ENCODE measurements around the gene TP53INP2.
"Not testable (repeated sequence)": the region's sequence is repeated elsewhere in the genome, so short reads cannot be mapped to it uniquely, and the experiment has no call there.

TP53INP2 gene, protein sequence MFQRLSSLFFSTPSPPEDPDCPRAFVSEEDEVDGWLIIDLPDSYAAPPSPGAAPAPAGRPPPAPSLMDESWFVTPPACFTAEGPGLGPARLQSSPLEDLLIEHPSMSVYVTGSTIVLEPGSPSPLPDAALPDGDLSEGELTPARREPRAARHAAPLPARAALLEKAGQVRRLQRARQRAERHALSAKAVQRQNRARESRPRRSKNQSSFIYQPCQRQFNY

GRCh38 chr20:34704177-34705007 lies at the start of gene TP53INP2:
Gene TP53INP2, plus strand, starts transcription at chr20:34704344. Its CDS starts 4,396 bp downstream, at chr20:34708740.
- FAIRE-seq: no peak

DNA sequence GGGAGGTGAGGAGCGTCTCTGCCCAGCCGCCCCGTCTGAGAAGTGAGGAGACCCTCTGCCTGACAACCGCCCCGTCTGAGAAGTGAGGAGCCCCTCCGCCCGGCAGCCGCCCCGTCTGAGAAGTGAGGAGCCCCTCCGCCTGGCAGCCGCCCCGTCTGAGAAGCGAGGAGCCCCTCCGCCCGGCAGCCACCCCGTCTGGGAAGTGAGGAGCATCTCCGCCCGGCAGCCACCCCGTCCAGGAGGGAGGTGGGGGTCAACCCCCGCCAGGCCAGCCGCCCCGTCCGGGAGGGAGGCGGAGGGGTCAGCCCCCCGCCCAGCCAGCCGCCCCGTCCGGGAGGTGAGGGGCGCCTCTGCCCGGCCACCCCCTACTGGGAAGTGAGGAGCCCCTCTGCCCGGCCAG lies 45.5 kb upstream of the TP53INP2 start:
- FAIRE-seq: not testable (repeated sequence)

DNA sequence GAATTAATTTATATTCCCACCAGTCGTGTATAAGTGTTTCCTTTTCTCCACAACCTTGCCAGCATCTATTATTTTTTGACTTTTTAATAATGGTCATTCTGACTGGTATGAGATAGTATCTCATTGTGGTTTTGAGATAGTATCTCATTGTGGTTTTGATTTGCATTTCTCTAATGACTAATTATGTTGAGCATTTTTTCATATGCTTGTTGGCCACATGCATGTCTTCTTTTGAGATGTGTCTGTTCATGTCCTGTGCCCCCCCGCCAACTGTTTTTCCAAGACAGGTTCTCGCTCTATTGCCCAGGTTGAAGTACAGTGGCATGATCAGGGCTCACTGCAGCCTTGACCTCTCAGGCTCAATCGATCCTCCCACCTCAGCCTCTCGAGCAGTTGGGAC lies 42.3 kb upstream of the TP53INP2 start:
- FAIRE-seq: not testable (repeated sequence)

- FAIRE-seq: no peak
Observed at GRCh38 chr20:34663213-34663943, 40.8 kb upstream of the TP53INP2 start.

DNA sequence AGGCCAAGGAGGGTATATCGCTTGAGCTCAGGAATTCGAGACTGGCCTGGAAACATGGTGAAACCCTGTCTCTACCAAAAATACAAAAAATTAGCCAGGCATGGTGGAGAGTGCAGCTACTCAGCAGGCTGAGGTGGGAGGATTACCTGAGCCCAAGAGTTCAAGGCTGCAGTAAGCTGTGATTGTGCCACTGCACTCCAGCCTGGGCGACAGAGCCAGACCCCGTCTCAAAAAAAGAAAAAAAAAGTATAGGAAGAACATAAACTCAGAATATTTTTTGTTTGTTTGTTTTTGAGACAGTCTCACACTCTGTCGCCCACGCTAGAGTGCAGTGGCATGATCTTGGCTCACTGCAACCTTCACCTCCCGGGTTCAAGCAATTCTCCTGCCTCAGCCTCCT lies 39.4 kb upstream of the TP53INP2 start:
- FAIRE-seq: not testable (repeated sequence)

GRCh38 chr20:34669094-34669493 lies 35.0 kb upstream of the TP53INP2 start:
- FAIRE-seq: no peak

GRCh38 chr20:34673412-34673811 lies 30.7 kb upstream of the TP53INP2 start:
- no peak for FAIRE-seq

DNA sequence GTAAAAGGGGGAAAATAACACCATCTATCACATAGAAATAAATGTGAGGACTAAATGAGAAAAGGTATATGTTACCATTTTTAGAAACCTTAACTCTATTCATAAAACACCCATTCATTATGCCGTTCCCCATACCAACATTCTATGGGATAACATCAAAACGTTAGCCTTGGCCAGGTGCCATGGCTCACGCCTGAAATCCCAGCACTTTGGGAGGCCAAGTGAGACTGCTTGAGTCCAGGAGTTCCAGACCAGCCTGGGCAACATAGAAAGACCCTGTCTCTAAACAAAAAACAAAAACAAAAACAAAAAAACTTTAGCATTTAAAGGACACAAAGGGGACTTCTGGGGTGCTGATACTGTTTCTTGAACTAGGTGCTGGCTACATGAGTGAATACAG lies 28.6 kb upstream of the TP53INP2 start:
- no peak for FAIRE-seq

DNA sequence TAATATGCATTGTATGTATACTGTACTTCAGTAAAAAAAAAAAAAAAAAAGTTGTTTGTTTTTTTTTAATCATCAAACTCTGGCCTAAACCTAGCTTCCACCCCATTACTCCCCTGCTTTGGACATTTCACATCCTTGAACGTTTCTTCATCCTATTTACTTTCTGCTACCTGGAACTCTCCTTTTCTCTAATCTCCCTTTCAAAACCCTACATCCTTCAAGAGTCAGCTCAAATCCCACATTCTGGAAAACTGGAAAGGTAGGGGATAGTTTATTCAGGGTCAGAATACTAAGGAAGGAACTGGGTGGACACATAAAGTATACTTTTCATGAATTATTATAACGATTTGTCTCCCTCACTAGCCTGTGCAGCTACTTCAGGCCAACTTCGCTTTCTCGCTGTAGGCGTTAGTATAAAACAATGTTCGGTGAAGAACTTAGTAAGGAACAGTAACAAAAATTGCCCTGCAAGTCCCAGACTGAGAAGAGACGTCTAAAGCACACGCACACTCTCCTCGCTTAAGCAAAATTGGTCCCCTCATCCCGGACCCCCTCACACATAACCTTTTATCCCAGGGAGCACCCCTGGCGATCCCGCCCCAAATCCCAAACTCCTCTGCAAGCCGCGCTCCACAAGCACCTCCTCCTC lies 28.0 kb upstream of the TP53INP2 start:
- FAIRE-seq: no peak

GRCh38 chr20:34676642-34677373 lies 27.3 kb upstream of the TP53INP2 start, which contains the start of gene PIGU:
Gene PIGU, minus strand, starts transcription at chr20:34677092. Its CDS starts 7 bp downstream, at chr20:34677085.
- FAIRE-seq: no peak

GRCh38 chr20:34680586-34681175 lies 23.5 kb upstream of the TP53INP2 start:
- no peak for FAIRE-seq

GRCh38 chr20:34683667-34684066 lies 20.5 kb upstream of the TP53INP2 start:
- no peak for FAIRE-seq

DNA sequence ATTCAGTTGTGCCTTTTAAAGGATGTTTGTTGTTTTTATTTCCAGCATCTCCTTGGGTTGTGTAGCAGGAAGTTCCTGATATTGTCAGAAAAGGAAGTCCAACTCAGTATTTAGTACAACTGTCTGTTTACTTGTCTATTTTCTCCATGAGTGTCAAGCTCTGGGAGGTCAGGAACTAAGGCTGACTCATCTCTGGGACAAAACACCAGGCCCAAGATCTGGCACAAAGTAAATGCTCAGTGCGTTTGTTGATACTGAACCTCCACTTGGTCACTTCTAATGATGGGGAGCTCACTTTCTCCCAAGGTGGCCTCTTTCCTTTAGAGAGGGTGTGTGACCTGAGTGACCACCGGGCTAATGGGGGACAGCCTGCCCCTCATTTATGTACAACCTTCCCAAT lies 14.7 kb upstream of the TP53INP2 start:
- FAIRE-seq: no peak

- FAIRE-seq: no peak
Observed at GRCh38 chr20:34691838-34692237, 12.3 kb upstream of the TP53INP2 start.

DNA sequence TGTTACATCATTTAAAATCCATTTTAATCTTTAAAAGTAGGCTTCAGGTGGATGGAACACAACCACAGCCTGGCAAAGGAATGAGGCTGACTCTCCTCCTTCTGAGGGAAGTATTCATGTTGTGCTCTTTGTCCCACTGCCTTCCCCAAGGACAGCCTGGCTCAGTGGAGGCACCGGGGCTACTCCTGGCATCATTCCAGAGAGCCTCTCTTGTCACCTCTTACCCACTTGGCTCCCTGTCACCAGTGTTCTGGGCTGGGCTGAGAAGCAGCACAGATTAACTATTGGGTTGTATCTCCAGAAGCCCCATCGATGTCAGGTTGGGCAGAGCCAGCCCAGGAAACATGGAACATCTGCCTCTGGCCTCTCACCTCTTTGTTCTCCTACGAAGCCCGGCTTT lies 10.7 kb upstream of the TP53INP2 start:
- FAIRE-seq: no peak

DNA sequence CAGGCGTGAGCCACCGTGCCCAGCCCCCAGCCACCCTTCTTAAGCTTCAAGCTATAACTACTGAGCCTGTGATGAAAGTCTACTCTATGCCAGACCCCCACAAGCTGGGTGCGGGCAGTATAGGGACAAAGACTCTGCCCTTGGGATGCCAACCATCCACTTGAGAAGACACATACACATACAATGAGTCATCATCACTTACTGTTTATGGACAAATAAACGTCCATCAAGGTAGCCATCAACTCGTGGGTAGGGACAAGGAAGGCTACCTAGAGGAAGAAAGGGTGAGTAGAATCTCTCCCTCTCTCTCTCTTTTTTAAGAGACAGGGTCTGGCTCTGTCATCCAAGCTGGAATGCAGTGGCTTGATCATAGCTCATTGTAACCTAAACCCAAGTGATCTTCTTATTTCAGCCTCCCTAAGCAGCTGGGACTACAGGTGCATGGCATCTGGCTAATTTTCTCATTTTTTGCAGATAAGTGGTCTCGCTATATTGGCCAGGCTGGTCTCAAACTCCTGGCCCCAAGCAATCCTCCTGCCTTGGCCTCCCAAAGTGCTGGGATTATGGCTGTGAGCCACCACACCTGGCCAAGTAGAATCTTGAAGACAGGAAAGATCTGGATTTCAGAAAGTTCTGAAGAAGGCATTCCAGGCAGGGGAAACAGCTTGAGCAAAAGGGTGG lies 2.6 kb upstream of the TP53INP2 start:
- FAIRE-seq: no peak

DNA sequence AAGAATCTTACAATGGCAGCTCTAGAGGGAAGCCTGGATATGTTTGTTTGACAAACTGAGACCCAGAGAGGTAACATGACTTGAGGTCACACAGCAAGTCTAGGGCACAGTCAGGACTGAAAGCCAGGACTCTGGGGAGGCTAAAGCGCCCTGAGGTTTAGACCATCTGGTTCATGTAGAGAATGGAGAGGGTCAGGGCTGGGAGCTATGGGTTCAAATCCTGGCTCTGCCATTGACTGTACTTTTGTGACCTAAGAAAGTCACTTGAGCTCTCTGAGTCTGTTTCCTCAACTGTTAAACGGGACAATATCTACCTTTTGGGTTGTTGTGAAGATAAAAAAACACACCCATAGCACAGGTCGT lies 1.1 kb upstream of the TP53INP2 start:
- no peak for FAIRE-seq

GRCh38 chr20:34703424-34704176 lies 544 bp upstream of the TP53INP2 start:
- no peak for FAIRE-seq

- no peak for FAIRE-seq
Observed at GRCh38 chr20:34705008-34705396, 858 bp downstream of the TP53INP2 start.
